Panc1 (cell line): ENCODE data around the gene WNT3A. TPM values are rescaled to one million over a fixed set of nuclear protein-coding genes. Genes with fewer than 3 reads are reported as not detected.

Experiments used
- ATAC-seq: fragments of 200-7000 bp; cut with Tn5 transposase; 2 replicates; pipeline ENCODE4 v1.9.1; 2020; ENCODE audit warnings: mild to moderate bottlenecking, moderate library complexity
- BruUV-seq: library from RNA; stranded (reverse); fragments of 400-500 nt; replicated peaks from 2 replicates; lab custom pipeline; 2021; lab: Mats Ljungman, UMichigan
- CTCF ChIA-PET: fragments of 300-600 bp; sonication (Branson Sonifier 250); formaldehyde crosslinking; loops from one replicate; lab custom pipeline; 2022; ENCODE audit warnings: antibody characterized with exemption; lab: Charles Lee
- POLR2A ChIA-PET: fragments of 300-600 bp; sonication (Branson Sonifier 250); formaldehyde crosslinking; loops from one replicate; lab custom pipeline; 2022; ENCODE audit warnings: antibody characterized with exemption; lab: Charles Lee
- DNase-seq: peaks from one replicate; pipeline ENCODE4 v3.0.0-alpha.2; 2010; ENCODE audit warnings: low read depth, low spot score
- H3K27ac ChIP-seq: 2 replicates; pipeline ENCODE4 v1.5.1; 2011; ENCODE audit warnings: mild to moderate bottlenecking, low read length, inconsistent platforms
- H3K27me3 ChIP-seq: fragments of 200-500 bp; sonication (Bioruptor generic); 2 replicates; pipeline ENCODE4 v1.6.0; 2014; ENCODE audit warnings: low read length, inconsistent platforms; ENCODE audit not compliant: control insufficient read depth, insufficient read depth
- H3K36me3 ChIP-seq: fragments of 200-500 bp; sonication (Bioruptor generic); 2 replicates; pipeline ENCODE4 v1.5.1; 2014; ENCODE audit warnings: inconsistent platforms, mild to moderate bottlenecking, low read length, moderate library complexity; ENCODE audit not compliant: control insufficient read depth, insufficient read depth
- H3K4me1 ChIP-seq: 2 replicates; pipeline ENCODE4 v1.5.1; 2011; ENCODE audit warnings: inconsistent platforms, mild to moderate bottlenecking, low read length, moderate library complexity; ENCODE audit not compliant: control insufficient read depth, insufficient read depth
- H3K4me3 ChIP-seq, 2 experiments: 2 replicates each; pipeline ENCODE4 v1.5.1; 2011 to 2012; ENCODE audit warnings: low read depth in 2 of 2, low read length in 2 of 2, mild to moderate bottlenecking in 2 of 2, inconsistent platforms in 1 of 2, moderate library complexity in 1 of 2
- H3K9me3 ChIP-seq: fragments of 200-500 bp; sonication (Bioruptor generic); 2 replicates; pipeline ENCODE4 v1.5.1; 2014; ENCODE audit warnings: low read depth, mild to moderate bottlenecking, inconsistent platforms, low read length, moderate library complexity; ENCODE audit not compliant: control insufficient read depth, insufficient read depth
- POLR2AphosphoS5 ChIP-seq: IDR thresholded peaks from 2 replicates; pipeline ENCODE4 v1.6.1; 2012; ENCODE audit warnings: mild to moderate bottlenecking, low read depth, low read length, moderate library complexity
- SIN3A ChIP-seq: IDR thresholded peaks from 2 replicates; pipeline ENCODE4 v1.6.1; 2012; ENCODE audit warnings: low read depth, mild to moderate bottlenecking, low read length, moderate library complexity, borderline replicate concordance; ENCODE audit not compliant: insufficient read depth
- TCF7L2 ChIP-seq: IDR thresholded peaks from 2 replicates; pipeline ENCODE4 v1.6.1; 2011; ENCODE audit warnings: mild to moderate bottlenecking, low read depth, low read length, inconsistent platforms
- in situ Hi-C: cut with HindIII; loops from 2 replicates; pipeline ENCODE4 v1.10.0; 2016; ENCODE audit warnings: low sequenced_read_pairs, low pct_unique_long_range_greater_than_20kb
- intact Hi-C: fragments of 100-400 bp; cut with micrococcal nuclease; formaldehyde crosslinking; loops from one replicate; pipeline ENCODE4 v1.10.0; 2022; ENCODE audit not compliant: unreplicated experiment
- total RNA-seq: library from RNA; stranded (reverse); gene quantifications from one replicate; pipeline ENCODE4 v1.2.1, GENCODE V29; 2021; ENCODE audit not compliant: unreplicated experiment
- TF ChIP-seq, protein P1 (sequence below): fragments of 450-650 bp; IDR thresholded peaks from 2 replicates; pipeline ENCODE4 v1.5.1; 2017; ENCODE audit warnings: mild to moderate bottlenecking
- TF ChIP-seq, protein P2 (sequence below), 2 experiments: IDR thresholded peaks; 2 replicates each; pipeline ENCODE4 v1.6.1; 2011 to 2012; ENCODE audit warnings: low read depth in 2 of 2, control low read depth in 1 of 2, low read length in 1 of 2, mild to moderate bottlenecking in 1 of 2, moderate library complexity in 1 of 2; ENCODE audit not compliant: insufficient read depth in 1 of 2

The WNT3A gene
- total RNA-seq, 1 experiment from 2014 or later, result not detected

DNA sequence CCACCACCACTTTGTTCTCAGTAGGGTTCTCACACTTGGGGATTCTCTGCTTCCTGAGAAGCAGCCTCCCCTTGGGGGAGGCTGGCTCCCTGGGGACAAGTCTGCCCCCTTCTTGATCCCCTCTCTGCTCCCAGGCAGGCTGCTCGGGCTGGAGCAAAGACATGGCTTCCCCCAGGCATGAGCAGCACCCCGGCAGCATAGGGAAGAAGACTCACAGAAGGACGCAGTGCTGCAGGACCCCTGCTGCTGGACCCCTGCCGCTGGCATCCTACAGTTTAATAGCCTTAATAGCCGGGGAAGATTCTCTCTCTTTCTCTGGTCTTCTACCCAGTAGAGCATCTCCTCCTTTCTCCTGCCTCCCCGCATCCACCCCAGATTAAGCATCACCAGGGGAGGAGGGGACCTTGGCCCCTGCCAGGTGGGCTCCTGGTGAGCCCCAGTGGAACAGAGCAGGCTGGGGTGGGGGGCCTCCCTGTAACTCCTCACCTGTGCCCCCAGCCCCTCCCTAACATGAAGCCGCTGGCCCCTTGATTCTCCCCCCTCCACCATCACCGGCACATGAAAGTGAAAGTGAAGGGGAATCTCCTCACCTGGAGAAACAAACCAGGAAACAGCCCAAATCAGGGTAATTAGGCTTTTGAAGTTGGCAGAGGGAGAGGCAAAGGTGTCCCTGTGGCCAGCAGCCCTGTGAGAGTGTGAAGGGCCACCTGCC lies 2.5 kb downstream of the WNT3A start:
- BruUV-seq, result no TSS peak
- CTCF ChIA-PET, result interaction anchor here (1.3 kb wide), 1 partner anchor 10 kb away, joined by 6 read pairs; no protein-coding TSS in a partner anchor
- intact Hi-C loops, result no loop called here
- H3K36me3 ChIP-seq, result no peaks in the 10 kb centered on the region; the same call in 1 of the 2 replicates
- no peaks in the 10 kb centered on the region for H3K9me3 ChIP-seq
- POLR2A ChIA-PET, result no interaction called here
- ATAC-seq (no peak), DNase-seq (no peak)
- H3K4me3 ChIP-seq, result peak overlapping the region in 1 of 2 experiments; percentile 20; a peak in 1 of 4 replicates
- peaks cover 15% of the 10 kb centered on the region; the same call in 1 of the 2 replicates for H3K27me3 ChIP-seq
- in situ Hi-C loops, result no loop called here
- no peaks in the 10 kb centered on the region; the same call in 1 of the 2 replicates for H3K4me1 ChIP-seq
- H3K27ac ChIP-seq, result no peak overlapping the region
- TF ChIP-seq, protein P1, sequence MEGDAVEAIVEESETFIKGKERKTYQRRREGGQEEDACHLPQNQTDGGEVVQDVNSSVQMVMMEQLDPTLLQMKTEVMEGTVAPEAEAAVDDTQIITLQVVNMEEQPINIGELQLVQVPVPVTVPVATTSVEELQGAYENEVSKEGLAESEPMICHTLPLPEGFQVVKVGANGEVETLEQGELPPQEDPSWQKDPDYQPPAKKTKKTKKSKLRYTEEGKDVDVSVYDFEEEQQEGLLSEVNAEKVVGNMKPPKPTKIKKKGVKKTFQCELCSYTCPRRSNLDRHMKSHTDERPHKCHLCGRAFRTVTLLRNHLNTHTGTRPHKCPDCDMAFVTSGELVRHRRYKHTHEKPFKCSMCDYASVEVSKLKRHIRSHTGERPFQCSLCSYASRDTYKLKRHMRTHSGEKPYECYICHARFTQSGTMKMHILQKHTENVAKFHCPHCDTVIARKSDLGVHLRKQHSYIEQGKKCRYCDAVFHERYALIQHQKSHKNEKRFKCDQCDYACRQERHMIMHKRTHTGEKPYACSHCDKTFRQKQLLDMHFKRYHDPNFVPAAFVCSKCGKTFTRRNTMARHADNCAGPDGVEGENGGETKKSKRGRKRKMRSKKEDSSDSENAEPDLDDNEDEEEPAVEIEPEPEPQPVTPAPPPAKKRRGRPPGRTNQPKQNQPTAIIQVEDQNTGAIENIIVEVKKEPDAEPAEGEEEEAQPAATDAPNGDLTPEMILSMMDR, result no peak
- TF ChIP-seq POLR2AphosphoS5, result no peak
- TF ChIP-seq TCF7L2, result no peak
- TF ChIP-seq, protein P2, sequence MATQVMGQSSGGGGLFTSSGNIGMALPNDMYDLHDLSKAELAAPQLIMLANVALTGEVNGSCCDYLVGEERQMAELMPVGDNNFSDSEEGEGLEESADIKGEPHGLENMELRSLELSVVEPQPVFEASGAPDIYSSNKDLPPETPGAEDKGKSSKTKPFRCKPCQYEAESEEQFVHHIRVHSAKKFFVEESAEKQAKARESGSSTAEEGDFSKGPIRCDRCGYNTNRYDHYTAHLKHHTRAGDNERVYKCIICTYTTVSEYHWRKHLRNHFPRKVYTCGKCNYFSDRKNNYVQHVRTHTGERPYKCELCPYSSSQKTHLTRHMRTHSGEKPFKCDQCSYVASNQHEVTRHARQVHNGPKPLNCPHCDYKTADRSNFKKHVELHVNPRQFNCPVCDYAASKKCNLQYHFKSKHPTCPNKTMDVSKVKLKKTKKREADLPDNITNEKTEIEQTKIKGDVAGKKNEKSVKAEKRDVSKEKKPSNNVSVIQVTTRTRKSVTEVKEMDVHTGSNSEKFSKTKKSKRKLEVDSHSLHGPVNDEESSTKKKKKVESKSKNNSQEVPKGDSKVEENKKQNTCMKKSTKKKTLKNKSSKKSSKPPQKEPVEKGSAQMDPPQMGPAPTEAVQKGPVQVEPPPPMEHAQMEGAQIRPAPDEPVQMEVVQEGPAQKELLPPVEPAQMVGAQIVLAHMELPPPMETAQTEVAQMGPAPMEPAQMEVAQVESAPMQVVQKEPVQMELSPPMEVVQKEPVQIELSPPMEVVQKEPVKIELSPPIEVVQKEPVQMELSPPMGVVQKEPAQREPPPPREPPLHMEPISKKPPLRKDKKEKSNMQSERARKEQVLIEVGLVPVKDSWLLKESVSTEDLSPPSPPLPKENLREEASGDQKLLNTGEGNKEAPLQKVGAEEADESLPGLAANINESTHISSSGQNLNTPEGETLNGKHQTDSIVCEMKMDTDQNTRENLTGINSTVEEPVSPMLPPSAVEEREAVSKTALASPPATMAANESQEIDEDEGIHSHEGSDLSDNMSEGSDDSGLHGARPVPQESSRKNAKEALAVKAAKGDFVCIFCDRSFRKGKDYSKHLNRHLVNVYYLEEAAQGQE (IDR thresholded peaks at IDR 0.05; ENCODE audit: insufficient read depth in 1 of 2, low read depth in 2 of 2, low read length in 1 of 2), result no peak

DNA sequence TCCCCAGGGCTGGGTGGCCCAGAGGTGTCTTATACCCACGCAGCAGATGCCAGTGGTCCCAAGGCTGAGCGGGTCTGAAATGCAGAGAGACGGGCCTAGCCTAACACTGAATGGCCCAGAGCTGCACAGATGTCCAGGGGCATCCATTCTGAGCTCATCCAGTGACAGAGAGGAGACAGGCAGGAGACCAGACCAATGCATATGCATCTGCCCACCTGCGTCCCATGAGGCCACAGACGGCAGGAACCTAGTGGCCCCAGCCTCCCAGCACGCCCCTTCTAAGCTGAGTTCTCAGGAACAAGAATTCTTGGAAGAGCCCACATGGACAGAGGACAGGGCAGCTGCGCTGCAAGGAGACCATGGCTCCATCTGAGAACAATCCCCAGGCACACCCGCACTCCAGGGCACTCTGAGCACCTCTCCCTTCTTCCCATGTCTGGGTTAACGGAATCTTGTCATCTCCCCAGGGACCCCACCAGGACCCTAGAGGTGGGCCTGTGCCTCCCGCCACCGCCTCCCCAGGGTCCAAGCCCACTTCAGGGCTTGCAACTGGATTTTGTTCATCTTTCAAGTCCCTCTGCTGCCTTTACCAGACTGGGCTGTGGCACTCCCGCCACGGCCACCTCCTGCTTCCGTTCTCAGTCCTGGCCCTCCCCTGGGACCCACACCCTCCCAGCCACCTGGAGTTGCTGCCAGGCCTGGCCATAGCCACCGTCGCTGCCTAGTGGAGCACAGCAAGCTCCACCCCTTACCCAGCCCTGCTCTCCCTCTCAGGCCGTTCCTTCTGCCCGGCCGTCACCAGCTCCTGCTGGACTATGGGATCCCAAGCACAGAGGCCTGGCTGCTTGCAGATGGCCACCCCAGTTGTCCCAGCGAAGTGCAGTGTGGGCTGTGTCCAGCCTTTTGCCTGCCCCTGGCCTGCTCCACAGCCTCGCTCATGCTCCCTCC lies 3.3 kb downstream of the WNT3A start:
- no peak overlapping the region for H3K27ac ChIP-seq
- H3K4me1 ChIP-seq, result no peaks in the 10 kb centered on the region; the same call in 1 of the 2 replicates
- BruUV-seq, result no TSS peak
- CTCF ChIA-PET, result interaction anchor here (1.3 kb wide), 1 partner anchor 11 kb away, joined by 6 read pairs; no protein-coding TSS in a partner anchor
- peaks cover 15% of the 10 kb centered on the region; the same call in 1 of the 2 replicates for H3K27me3 ChIP-seq
- intact Hi-C loops, result no loop called here
- POLR2A ChIA-PET, result interaction anchor here (1.1 kb wide), 1 partner anchor 24 kb away, joined by 3 read pairs; no protein-coding TSS in a partner anchor
- DNase-seq, result no peak
- H3K4me3 ChIP-seq, result peak overlapping the region in 1 of 2 experiments; percentile 20; a peak in 1 of 4 replicates
- ATAC-seq, result no peak
- no peaks in the 10 kb centered on the region; the same call in 1 of the 2 replicates for H3K36me3 ChIP-seq
- in situ Hi-C loops, result no loop called here
- TF ChIP-seq, protein P1, result no peak
- TF ChIP-seq TCF7L2, result no peak
- no peak for TF ChIP-seq SIN3A
- TF ChIP-seq, protein P2 (IDR thresholded peaks at IDR 0.05; ENCODE audit: insufficient read depth in 1 of 2, low read depth in 2 of 2, low read length in 1 of 2), result no peak
- TF ChIP-seq POLR2AphosphoS5, result no peak
- no peaks in the 10 kb centered on the region for H3K9me3 ChIP-seq
